Measurements from ENCODE around the gene TRPC3. TPM values are rescaled to one million over a fixed set of nuclear protein-coding genes. Genes with fewer than 3 reads are reported as not detected.
"Not testable (repeated sequence)": the region's sequence is repeated elsewhere in the genome, so short reads cannot be mapped to it uniquely, and the experiment has no call there.

Gene TRPC3
- polyA plus RNA-seq, 2 donors = 0.04 to 0.05 TPM

DNA sequence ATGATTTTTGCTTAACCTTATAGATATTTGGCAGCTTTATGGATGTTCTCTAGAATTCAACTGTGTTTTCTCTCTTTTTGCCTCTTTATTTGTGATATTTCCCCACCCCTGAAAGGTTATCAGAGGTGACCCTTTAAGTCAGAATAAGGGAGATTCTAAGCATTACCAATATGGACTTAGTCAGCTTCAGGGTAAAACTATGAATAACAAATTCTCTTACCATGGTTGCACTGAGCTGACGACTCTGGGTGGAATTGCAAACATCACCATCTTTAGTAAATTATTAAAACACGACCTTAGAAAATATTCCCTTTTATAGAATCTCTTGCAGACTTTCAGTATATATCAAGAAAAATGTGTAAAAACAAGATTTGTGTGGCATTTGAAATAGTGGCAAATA, 21.6 kb downstream of the TRPC3 start:
- no peak overlapping the region for H3K27ac ChIP-seq (ENCODE audit: low read depth in 2 of 2, low read length in 1 of 2)
- WGBS, 2 donors = 44 to 51% methylated on average over 2 of the region's 2 CpGs
- H3K4me1 ChIP-seq (ENCODE audit: control insufficient read depth in 2 of 2, insufficient read depth in 2 of 2, low read length in 1 of 2) = no peaks in the 10 kb centered on the region
- H3K36me3 ChIP-seq (ENCODE audit: control insufficient read depth in 2 of 2, insufficient read depth in 2 of 2, low read length in 1 of 2) = no peaks in the 10 kb centered on the region
- no peak overlapping the region for H3K4me3 ChIP-seq (ENCODE audit: low read depth in 1 of 2, low read length in 2 of 2)
- peaks cover 0 to 2% of the 10 kb centered on the region in 2 donors for H3K9me3 ChIP-seq (ENCODE audit: control insufficient read depth in 2 of 2, insufficient read depth in 1 of 2, low read depth in 1 of 2, low read length in 1 of 2)
- H3K27me3 ChIP-seq (ENCODE audit: control insufficient read depth in 1 of 2, insufficient read depth in 2 of 2, low read length in 2 of 2) = no peaks in the 10 kb centered on the region

DNA sequence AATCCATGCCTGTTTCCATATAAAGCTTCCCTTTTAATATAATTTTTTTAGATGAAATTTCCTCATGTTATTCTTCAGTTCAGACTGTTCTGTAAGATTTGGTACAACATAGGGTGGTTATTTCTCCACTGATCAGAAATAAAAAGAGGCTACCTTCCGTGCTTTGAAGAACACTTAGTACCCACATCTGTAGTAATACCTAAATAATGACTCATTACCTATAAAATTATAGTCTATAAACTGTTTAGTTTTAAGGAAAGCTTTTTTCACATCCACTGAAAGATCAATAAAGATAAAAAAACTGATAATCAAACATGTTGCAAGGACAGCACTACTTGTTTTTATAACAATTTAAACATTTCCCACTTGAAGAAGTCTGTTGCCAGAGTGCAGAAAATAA, 23.9 kb downstream of the TRPC3 start:
- no peaks in the 10 kb centered on the region for H3K27me3 ChIP-seq (ENCODE audit: control insufficient read depth in 1 of 2, insufficient read depth in 2 of 2, low read length in 2 of 2)
- H3K36me3 ChIP-seq (ENCODE audit: control insufficient read depth in 2 of 2, insufficient read depth in 2 of 2, low read length in 1 of 2) = no peaks in the 10 kb centered on the region
- no peak overlapping the region for H3K4me3 ChIP-seq (ENCODE audit: low read depth in 1 of 2, low read length in 2 of 2)
- no peaks in the 10 kb centered on the region for H3K4me1 ChIP-seq (ENCODE audit: control insufficient read depth in 2 of 2, insufficient read depth in 2 of 2, low read length in 1 of 2)
- WGBS, 2 donors = 81 to 84% methylated on average over 1 of the region's 1 CpG
- H3K9me3 ChIP-seq (ENCODE audit: control insufficient read depth in 2 of 2, insufficient read depth in 1 of 2, low read depth in 1 of 2, low read length in 1 of 2) = peaks cover 0 to 2% of the 10 kb centered on the region in 2 donors
- no peak overlapping the region for H3K27ac ChIP-seq (ENCODE audit: low read depth in 2 of 2, low read length in 1 of 2)

DNA sequence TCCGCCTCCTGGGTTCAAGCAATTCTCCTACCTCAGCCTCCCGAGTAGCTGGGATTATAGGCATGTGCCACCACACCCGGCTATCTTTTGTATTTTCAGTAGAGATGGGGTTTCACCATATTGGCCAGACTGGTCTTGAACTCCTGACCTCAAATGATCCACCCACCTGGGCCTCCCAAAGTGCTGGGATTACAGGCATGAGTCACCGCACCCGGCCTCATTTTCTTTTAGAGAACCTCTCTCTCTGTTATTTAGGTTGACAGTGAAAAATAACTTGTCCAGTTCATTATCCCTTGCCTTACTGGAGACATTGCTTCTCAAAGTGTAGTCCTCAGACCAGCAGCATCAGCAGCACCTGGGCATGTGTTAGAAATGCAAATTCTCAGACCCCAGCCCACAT, 25.4 kb downstream of the TRPC3 start:
- H3K9me3 ChIP-seq (ENCODE audit: control insufficient read depth in 2 of 2, insufficient read depth in 1 of 2, low read depth in 1 of 2, low read length in 1 of 2); H3K27me3 ChIP-seq (ENCODE audit: control insufficient read depth in 1 of 2, insufficient read depth in 2 of 2, low read length in 2 of 2); H3K4me3 ChIP-seq (ENCODE audit: low read depth in 1 of 2, low read length in 2 of 2); H3K4me1 ChIP-seq (ENCODE audit: control insufficient read depth in 2 of 2, insufficient read depth in 2 of 2, low read length in 1 of 2); H3K27ac ChIP-seq (ENCODE audit: low read depth in 2 of 2, low read length in 1 of 2); H3K36me3 ChIP-seq (ENCODE audit: control insufficient read depth in 2 of 2, insufficient read depth in 2 of 2, low read length in 1 of 2): not testable (repeated sequence)
- 73 to 80% methylated on average over 5 of the region's 5 CpGs for WGBS, 2 donors

DNA sequence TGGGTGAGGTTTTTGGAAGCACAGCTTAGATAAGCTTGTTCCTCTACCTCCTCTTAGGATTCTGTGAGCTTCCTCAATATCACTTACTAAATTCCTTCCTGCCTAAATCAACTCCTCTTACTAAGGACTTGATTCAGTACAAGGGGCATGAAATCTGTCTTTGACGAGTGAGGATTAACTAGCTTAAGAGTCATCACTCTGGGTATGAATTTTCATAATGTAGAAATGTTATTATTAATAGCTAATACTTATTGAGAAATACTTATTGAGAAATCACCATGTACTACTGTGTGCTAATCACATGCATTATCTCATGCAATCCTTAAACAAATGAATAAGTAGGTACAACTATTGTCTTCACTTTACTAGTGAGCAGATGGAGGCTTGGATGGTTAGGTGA, 28.6 kb downstream of the TRPC3 start:
- WGBS, 2 donors = 59 to 69% methylated on average over 1 of the region's 1 CpG
- H3K36me3 ChIP-seq (ENCODE audit: control insufficient read depth in 2 of 2, insufficient read depth in 2 of 2, low read length in 1 of 2) = no peaks in the 10 kb centered on the region
- H3K9me3 ChIP-seq (ENCODE audit: control insufficient read depth in 2 of 2, insufficient read depth in 1 of 2, low read depth in 1 of 2, low read length in 1 of 2) = no peaks in the 10 kb centered on the region
- no peaks in the 10 kb centered on the region for H3K4me1 ChIP-seq (ENCODE audit: control insufficient read depth in 2 of 2, insufficient read depth in 2 of 2, low read length in 1 of 2)
- H3K27me3 ChIP-seq (ENCODE audit: control insufficient read depth in 1 of 2, insufficient read depth in 2 of 2, low read length in 2 of 2) = no peaks in the 10 kb centered on the region
- no peak overlapping the region for H3K4me3 ChIP-seq (ENCODE audit: low read depth in 1 of 2, low read length in 2 of 2)
- no peak overlapping the region for H3K27ac ChIP-seq (ENCODE audit: low read depth in 2 of 2, low read length in 1 of 2)

DNA sequence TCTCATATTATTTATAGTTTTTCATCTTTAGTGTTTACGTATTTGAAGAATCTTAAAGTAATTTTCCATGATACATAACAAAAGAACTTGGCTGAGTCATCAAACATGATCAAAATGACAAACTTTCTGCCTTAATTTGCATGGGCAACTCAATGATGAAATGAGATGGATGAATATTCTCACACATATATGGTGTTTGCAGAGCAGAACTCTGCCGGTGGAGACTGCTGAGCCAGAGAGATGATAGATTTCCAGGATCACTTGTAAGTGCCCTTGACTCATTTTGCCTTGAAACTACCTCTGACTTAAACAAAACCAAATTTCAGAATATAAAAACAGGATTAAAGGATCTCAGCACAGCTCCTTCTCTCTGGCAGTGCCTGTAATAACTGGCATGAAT, 38.2 kb downstream of the TRPC3 start:
- Histone ChIP-seq H3K9me3 (ENCODE audit: control insufficient read depth in 2 of 2, insufficient read depth in 1 of 2, low read depth in 1 of 2, low read length in 1 of 2) (no peaks in the 10 kb centered on the region), H3K27me3 (ENCODE audit: control insufficient read depth in 1 of 2, insufficient read depth in 2 of 2, low read length in 2 of 2) (no peaks in the 10 kb centered on the region), H3K27ac (ENCODE audit: low read depth in 2 of 2, low read length in 1 of 2) (no peak overlapping the region), H3K36me3 (ENCODE audit: control insufficient read depth in 2 of 2, insufficient read depth in 2 of 2, low read length in 1 of 2) (no peaks in the 10 kb centered on the region), H3K4me3 (ENCODE audit: low read depth in 1 of 2, low read length in 2 of 2) (no peak overlapping the region), H3K4me1 (ENCODE audit: control insufficient read depth in 2 of 2, insufficient read depth in 2 of 2, low read length in 1 of 2) (no peaks in the 10 kb centered on the region)
- 64 to 69% methylated on average over 2 of the region's 2 CpGs for WGBS, 2 donors

DNA sequence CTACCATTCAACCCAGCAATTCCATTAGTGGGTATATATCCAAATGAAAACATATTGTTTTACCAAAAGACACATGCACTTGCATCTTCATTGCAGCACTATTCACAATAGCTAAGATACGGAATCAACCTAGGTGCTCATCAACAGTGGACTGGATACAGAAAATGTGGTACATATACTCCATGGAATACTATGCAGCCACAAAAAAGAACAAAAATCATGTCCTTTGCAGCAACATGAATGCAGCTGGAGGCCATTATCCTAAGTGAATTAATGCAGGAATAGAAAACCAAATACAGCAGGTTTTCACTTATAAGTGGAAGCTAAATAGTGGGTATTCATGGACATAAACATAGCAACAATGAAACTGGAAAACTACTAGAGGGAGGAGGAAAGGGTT, 43.5 kb downstream of the TRPC3 start:
- Histone ChIP-seq H3K4me3 (ENCODE audit: low read depth in 1 of 2, low read length in 2 of 2) (no peak overlapping the region), H3K27me3 (ENCODE audit: control insufficient read depth in 1 of 2, insufficient read depth in 2 of 2, low read length in 2 of 2) (no peaks in the 10 kb centered on the region), H3K9me3 (ENCODE audit: control insufficient read depth in 2 of 2, insufficient read depth in 1 of 2, low read depth in 1 of 2, low read length in 1 of 2) (no peaks in the 10 kb centered on the region), H3K4me1 (ENCODE audit: control insufficient read depth in 2 of 2, insufficient read depth in 2 of 2, low read length in 1 of 2) (no peaks in the 10 kb centered on the region), H3K36me3 (ENCODE audit: control insufficient read depth in 2 of 2, insufficient read depth in 2 of 2, low read length in 1 of 2) (no peaks in the 10 kb centered on the region), H3K27ac (ENCODE audit: low read depth in 2 of 2, low read length in 1 of 2) (no peak overlapping the region)
- 98 to 99% methylated on average over 1 of the region's 1 CpG for WGBS, 2 donors

DNA sequence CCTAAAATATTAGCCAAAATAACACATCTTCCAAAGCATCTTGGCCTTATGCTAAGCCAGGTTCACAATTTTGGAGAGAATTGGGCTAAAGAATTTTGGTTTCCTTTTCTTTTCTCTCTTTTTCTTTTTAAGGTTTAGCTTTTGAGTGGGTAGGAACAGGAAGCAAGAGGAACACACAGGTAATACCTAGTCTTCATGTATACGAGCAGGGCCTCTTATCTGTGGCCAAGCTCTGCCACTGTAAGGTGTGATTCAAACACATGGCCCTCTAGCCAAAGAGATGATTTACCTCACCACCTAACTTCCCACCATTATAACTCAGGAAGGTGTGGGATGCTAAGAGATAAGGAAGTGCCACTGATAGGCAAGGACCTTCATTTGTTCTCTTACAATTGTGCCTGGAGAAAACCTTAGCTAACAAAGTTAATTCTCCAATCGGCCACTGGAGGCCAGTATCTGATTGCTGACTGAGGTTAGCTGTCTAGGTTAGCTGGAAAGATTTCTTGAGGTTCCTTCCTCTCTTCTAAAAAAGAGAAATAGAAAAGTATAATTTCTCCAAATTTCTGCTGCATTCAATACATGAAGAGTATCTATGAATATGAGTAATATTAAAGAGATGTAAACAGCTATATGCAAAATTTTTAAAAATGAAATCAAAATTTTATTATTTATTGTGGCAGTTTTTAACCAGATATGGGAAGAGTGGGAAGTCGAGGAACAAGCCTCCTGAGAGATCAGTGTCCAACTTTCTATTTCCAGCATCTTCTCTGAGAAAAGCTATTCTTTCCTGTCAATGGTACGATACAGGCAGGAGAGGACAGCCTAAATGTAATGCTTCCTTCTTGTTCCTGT, 51.5 kb downstream of the TRPC3 start:
- Histone ChIP-seq H3K4me1 (ENCODE audit: control insufficient read depth in 2 of 2, insufficient read depth in 2 of 2, low read length in 1 of 2) (no peaks in the 10 kb centered on the region), H3K27ac (ENCODE audit: low read depth in 2 of 2, low read length in 1 of 2) (no peak overlapping the region), H3K4me3 (ENCODE audit: low read depth in 1 of 2, low read length in 2 of 2) (no peak overlapping the region), H3K36me3 (ENCODE audit: control insufficient read depth in 2 of 2, insufficient read depth in 2 of 2, low read length in 1 of 2) (no peaks in the 10 kb centered on the region), H3K27me3 (ENCODE audit: control insufficient read depth in 1 of 2, insufficient read depth in 2 of 2, low read length in 2 of 2) (no peaks in the 10 kb centered on the region), H3K9me3 (ENCODE audit: control insufficient read depth in 2 of 2, insufficient read depth in 1 of 2, low read depth in 1 of 2, low read length in 1 of 2) (no peaks in the 10 kb centered on the region)
- 59 to 64% methylated on average over 4 of the region's 4 CpGs for WGBS, 2 donors

DNA sequence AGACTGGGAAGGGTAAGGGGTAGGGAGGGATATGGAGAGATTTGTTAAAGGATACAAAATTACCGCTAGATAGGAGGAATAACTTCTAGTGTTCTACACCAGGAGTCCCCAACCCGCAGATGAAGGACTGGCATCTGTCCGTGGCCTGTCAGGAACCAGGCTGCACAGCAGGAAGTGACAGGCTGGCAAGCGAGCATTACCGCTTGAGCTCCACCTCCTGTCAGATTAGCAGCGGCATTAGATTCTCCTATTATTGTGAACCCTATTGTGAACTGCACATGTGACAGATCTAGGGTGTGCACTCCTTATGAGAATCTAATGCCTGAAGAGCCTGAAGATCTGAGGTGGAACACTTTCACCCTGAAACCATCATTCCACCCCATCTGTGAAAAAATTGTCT, 53.7 kb downstream of the TRPC3 start:
- H3K27me3 ChIP-seq (ENCODE audit: control insufficient read depth in 1 of 2, insufficient read depth in 2 of 2, low read length in 2 of 2) = no peaks in the 10 kb centered on the region
- no peaks in the 10 kb centered on the region for H3K36me3 ChIP-seq (ENCODE audit: control insufficient read depth in 2 of 2, insufficient read depth in 2 of 2, low read length in 1 of 2)
- no peaks in the 10 kb centered on the region for H3K9me3 ChIP-seq (ENCODE audit: control insufficient read depth in 2 of 2, insufficient read depth in 1 of 2, low read depth in 1 of 2, low read length in 1 of 2)
- WGBS, 2 donors = 37 to 43% methylated on average over 6 of the region's 6 CpGs
- no peak overlapping the region for H3K27ac ChIP-seq (ENCODE audit: low read depth in 2 of 2, low read length in 1 of 2)
- no peaks in the 10 kb centered on the region for H3K4me1 ChIP-seq (ENCODE audit: control insufficient read depth in 2 of 2, insufficient read depth in 2 of 2, low read length in 1 of 2)
- H3K4me3 ChIP-seq (ENCODE audit: low read depth in 1 of 2, low read length in 2 of 2) = no peak overlapping the region

DNA sequence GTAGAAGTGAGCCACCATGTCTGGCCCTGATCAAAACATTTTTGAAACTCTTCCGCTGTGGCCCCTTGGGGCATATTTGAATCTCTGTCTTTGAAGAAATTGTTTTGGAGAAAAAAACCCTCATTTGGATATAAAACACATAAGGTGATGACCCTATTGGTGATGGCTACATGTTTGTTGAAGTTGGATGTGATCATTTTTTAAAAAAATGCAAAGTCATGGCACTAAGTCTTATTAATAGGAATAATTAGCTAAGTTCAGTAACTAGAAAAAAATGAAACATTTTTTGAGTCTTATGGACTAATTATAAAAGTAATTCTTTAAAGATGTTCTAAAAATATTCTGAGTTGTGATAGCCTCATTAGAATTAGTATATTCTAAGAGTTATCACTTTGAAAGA, 63.7 kb downstream of the TRPC3 start:
- WGBS, 2 donors = 96 to 100% methylated on average over 1 of the region's 1 CpG

DNA sequence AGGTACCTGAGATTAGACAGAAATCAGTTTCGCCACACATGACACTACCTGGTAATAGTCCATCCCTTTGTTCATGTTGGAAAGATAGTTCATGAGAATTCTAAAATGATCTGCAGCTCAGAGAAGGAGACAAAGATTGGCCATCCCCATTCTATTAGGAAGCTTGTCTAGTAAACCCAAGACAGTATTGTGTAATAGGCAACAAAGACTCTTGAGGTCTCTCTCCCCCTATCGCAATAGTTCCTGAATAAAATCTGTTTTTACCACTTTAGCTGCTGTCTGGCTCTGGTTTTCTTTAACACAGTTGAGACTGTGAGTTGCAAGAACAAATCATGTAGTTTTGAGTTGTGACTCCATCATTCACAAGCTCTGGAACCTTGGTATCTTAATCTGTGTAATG, 66.7 kb downstream of the TRPC3 start:
- Histone ChIP-seq H3K9me3 (ENCODE audit: control insufficient read depth in 2 of 2, insufficient read depth in 1 of 2, low read depth in 1 of 2, low read length in 1 of 2) (no peaks in the 10 kb centered on the region), H3K4me3 (ENCODE audit: low read depth in 1 of 2, low read length in 2 of 2) (no peak overlapping the region), H3K4me1 (ENCODE audit: control insufficient read depth in 2 of 2, insufficient read depth in 2 of 2, low read length in 1 of 2) (no peaks in the 10 kb centered on the region), H3K27me3 (ENCODE audit: control insufficient read depth in 1 of 2, insufficient read depth in 2 of 2, low read length in 2 of 2) (no peaks in the 10 kb centered on the region), H3K27ac (ENCODE audit: low read depth in 2 of 2, low read length in 1 of 2) (no peak overlapping the region), H3K36me3 (ENCODE audit: control insufficient read depth in 2 of 2, insufficient read depth in 2 of 2, low read length in 1 of 2) (no peaks in the 10 kb centered on the region)
- 89 to 98% methylated on average over 2 of the region's 2 CpGs for WGBS, 2 donors

More for the DNA sequence above, 63.7 kb downstream of the TRPC3 start:
- Histone ChIP-seq H3K4me3 (ENCODE audit: low read depth in 1 of 2, low read length in 2 of 2) (no peak overlapping the region), H3K27me3 (ENCODE audit: control insufficient read depth in 1 of 2, insufficient read depth in 2 of 2, low read length in 2 of 2) (no peaks in the 10 kb centered on the region), H3K27ac (ENCODE audit: low read depth in 2 of 2, low read length in 1 of 2) (no peak overlapping the region), H3K36me3 (ENCODE audit: control insufficient read depth in 2 of 2, insufficient read depth in 2 of 2, low read length in 1 of 2) (no peaks in the 10 kb centered on the region), H3K9me3 (ENCODE audit: control insufficient read depth in 2 of 2, insufficient read depth in 1 of 2, low read depth in 1 of 2, low read length in 1 of 2) (no peaks in the 10 kb centered on the region), H3K4me1 (ENCODE audit: control insufficient read depth in 2 of 2, insufficient read depth in 2 of 2, low read length in 1 of 2) (no peaks in the 10 kb centered on the region)

All from esophagus (tissue), 2 donors.